Measurements from ENCODE around the gene SPRR5.

DNA sequence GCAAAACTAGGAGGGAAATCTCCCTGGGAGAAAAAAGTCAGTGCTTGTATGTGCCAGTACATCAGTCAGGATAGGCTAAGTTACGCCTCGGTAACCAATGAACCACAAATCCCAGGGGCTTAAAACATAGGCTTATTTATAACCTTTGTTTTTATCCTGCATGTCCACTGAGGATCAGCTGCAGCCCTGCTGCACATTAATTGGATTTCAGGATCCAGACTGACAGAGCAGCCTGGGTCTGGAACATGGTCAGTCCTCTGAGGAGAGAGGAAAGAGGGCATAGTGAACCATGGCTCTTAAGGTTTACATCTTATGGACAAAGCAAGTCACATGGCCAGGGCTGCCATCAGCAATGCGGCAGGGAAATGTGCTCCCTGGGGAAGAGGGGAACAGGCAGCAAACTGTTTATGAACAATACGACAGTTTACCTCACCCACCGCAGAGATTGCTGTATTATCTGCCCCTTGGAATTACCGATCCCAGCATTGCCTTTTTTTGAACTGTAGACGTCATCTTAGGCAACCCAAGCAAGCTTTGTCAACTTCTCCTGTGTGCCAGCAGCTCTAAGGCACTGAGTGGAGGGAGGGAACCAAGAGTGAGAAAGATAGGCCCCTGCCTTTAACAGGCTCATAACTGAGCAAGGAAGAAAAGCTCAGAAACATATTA, 14.4 kb downstream of the SPRR5 start:
- TF ChIP-seq, protein P1, sequence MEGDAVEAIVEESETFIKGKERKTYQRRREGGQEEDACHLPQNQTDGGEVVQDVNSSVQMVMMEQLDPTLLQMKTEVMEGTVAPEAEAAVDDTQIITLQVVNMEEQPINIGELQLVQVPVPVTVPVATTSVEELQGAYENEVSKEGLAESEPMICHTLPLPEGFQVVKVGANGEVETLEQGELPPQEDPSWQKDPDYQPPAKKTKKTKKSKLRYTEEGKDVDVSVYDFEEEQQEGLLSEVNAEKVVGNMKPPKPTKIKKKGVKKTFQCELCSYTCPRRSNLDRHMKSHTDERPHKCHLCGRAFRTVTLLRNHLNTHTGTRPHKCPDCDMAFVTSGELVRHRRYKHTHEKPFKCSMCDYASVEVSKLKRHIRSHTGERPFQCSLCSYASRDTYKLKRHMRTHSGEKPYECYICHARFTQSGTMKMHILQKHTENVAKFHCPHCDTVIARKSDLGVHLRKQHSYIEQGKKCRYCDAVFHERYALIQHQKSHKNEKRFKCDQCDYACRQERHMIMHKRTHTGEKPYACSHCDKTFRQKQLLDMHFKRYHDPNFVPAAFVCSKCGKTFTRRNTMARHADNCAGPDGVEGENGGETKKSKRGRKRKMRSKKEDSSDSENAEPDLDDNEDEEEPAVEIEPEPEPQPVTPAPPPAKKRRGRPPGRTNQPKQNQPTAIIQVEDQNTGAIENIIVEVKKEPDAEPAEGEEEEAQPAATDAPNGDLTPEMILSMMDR (IDR thresholded peaks at IDR 0.05; ENCODE audit: insufficient read depth, low read depth, low read length) = no peak
- TF ChIP-seq EZH2 (IDR thresholded peaks at IDR 0.05; ENCODE audit: insufficient read depth, low read length) = no peak
